Suppressor macrophage treated with lipopolysaccharide for 1 hour (primary cell): ENCODE measurements around the gene RPN1.

Experiments used
- DNase-seq, 3 donors: peaks; one replicate each; pipeline ENCODE4 v3.0.0-alpha.2; 2020 to 2022

The RPN1 gene

DNA sequence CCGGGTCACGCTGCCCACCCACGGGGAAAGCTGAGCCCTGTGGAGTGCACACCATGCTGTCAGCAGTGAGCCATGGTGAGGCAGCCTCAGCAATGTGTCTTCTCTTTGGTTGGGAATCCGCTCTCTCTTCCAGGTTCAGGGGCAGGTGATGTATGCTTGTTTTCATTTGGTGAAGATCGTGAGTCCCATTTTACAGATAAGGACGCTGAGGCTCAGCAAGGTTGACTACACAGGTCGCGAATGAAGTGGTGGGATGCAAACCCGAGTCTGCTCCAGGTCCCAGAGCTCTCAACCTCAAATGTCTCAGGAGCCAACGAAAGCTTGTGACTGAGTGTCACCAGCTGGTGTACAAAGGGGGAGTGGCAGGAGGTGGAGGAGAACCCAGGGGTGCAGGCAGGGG, 74.3 kb downstream of the RPN1 start:
- no peak for DNase-seq

DNA sequence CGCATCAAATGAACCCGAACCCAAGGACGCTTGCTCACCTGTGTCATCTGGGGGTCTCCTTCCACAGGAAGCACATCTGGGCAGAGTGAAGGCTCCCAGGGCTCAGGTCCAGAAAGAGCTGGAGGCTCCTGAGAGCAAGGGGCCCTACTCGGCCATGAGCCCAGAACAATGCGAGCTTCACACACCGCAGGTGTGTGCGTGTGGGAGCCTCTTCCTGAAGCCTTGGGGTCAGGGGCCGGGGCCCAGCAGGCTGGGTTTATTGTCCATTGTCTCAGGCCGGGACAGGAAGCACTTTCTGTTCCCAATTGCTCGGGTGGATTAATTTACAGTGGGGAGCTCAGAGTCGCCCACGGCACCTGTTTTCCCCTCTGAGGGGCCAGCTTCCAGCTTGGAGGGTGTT, 74.8 kb downstream of the RPN1 start:
- DNase-seq, result no peak

DNA sequence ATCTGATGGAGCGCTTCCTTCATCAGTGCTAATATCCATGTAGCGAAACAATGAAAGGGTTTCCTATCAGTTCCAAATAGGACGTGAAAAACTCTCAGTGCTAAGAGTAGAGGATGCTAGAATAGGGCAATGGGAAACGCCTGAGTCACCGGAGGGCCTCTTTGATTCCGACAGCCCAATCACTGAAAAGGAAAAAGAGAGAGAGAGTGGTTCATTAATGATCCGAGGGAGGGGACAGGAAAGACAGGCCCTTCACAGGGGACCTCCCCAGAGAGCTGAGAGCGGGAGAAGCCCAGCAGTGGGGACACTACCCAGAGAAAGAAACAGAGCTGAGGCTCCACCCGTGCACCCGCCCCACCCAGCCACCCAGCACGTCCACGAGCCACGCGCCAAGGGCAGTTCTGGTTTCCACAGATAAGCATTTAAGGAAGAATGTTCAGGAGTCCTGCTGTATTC, 76.9 kb downstream of the RPN1 start:
- peak in 1 of 3 donors; percentile 16 for DNase-seq

DNA sequence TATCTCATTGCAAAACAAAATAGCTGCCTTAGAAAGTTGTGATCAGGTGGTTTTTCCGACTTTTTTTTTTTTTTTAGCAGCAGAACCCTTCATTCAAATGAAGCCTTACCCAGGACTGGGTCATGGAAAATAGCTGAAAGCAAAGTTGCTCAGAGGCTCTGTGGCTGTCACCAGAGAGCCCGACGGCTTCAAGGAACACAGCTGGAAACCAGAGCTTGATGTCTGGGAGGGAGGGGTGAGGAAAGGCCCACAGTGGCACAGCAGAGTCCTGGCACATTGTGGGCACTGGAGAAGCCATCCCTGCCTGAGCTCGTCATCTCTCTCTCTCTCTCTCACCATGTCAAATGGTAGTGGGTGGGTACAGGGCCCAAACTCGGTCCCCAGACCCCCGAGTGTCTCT, 77.5 kb downstream of the RPN1 start:
- DNase-seq, result no peak

DNA sequence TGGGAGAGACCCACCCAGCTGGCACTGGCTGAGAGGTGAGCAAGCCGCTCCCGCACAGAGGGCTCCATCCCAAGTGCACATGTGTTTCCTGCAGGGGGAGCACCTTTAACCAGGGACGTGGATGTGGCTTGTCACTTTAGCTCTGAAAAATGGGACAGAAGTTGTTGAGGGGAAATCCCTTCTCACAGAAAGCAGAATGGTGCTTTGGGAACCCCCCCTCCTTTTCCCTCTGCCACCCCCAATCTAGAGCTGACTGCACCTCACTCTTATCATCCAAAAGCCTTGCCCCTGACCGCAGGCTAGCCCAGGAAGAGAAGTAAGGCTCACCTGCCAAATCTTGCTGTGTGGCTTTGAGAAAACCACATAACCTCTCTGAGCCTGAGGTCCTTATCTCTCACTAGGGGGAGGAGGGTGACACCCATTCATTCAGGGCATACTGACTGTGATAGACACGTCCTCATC, 77.9 kb downstream of the RPN1 start:
- peak in 2 of 3 donors; percentile 50 to 60 for DNase-seq

DNA sequence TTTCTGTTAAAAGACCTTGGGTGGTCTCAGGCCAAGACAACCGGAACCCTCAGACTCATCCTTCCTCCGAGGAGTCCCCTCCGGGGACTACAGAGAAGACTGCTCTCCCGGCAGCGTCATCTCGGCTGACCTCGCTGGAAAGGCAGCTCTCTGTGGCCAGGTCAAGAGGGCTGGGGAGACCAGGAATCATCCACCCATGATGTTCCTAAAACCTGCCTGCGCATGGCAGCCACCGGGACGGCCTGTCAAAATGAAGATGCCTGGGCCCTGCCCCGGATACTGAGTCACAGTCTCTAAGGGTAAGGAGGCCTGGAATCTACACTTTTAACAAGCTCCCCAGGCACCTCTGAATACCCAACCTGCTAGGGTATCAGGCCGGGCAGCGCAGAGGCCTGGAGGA, 78.6 kb downstream of the RPN1 start:
- DNase-seq, result no peak
